Measurements from ENCODE around the gene ZNF415.

Gene ZNF415

DNA sequence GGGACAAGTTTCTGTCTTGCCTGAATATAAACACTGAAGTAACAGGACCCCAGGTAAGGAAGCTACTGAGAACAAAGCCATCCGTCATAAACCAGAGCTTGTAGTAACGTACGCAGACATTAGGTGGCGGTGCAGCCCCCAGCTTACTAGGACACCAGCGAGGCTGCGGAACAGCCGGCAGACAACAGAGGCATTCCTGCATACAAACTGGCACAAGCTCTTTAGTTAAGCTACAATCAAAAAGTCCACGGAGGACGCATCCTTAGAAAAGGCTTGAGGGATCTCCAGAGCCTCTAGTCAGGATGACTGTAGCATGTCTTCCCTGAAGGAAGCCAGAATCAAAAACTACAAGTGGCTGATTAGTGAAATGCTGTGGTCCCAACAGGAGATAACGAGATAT is 55.7 kb downstream of the ZNF415 start:
- TF ChIP-seq, protein P1, sequence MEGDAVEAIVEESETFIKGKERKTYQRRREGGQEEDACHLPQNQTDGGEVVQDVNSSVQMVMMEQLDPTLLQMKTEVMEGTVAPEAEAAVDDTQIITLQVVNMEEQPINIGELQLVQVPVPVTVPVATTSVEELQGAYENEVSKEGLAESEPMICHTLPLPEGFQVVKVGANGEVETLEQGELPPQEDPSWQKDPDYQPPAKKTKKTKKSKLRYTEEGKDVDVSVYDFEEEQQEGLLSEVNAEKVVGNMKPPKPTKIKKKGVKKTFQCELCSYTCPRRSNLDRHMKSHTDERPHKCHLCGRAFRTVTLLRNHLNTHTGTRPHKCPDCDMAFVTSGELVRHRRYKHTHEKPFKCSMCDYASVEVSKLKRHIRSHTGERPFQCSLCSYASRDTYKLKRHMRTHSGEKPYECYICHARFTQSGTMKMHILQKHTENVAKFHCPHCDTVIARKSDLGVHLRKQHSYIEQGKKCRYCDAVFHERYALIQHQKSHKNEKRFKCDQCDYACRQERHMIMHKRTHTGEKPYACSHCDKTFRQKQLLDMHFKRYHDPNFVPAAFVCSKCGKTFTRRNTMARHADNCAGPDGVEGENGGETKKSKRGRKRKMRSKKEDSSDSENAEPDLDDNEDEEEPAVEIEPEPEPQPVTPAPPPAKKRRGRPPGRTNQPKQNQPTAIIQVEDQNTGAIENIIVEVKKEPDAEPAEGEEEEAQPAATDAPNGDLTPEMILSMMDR (IDR thresholded peaks at IDR 0.05; ENCODE audit: insufficient read depth, low read length, poor library complexity, severe bottlenecking): peak; percentile 61
- TF ChIP-seq EZH2phosphoT487 (conservative IDR thresholded peaks at IDR 0.05; ENCODE audit: low read length): no peak
- H3K27me3 ChIP-seq (ENCODE audit: low read length): no peaks in the 10 kb centered on the region
- no peak overlapping the region for H3K4me3 ChIP-seq (ENCODE audit: insufficient read depth, low read length, poor library complexity, severe bottlenecking)
- no peak overlapping the region for H3K27ac ChIP-seq (ENCODE audit: low read depth, low read length)
- H4K20me1 ChIP-seq (ENCODE audit: low read depth, low read length): no peaks in the 10 kb centered on the region
- no peaks in the 10 kb centered on the region for H3K9me3 ChIP-seq (ENCODE audit: insufficient read depth, low read length)
- H3K4me2 ChIP-seq (ENCODE audit: low read depth, low read length, poor library complexity, severe bottlenecking): no peak overlapping the region
- H3K9ac ChIP-seq (ENCODE audit: low read length): no peak overlapping the region
- no peaks in the 10 kb centered on the region; the same call in 1 of the 2 replicates for H3K79me2 ChIP-seq (ENCODE audit: insufficient read depth, low read length)
- H3K36me3 ChIP-seq (ENCODE audit: low read length): peaks cover 30% of the 10 kb centered on the region
- H2AFZ ChIP-seq (ENCODE audit: low read depth, low read length, severe bottlenecking): no peak overlapping the region
- no peaks in the 10 kb centered on the region for H3F3A ChIP-seq (ENCODE audit: insufficient read depth)
- H3K9me2 ChIP-seq (replicated peaks; ENCODE audit: insufficient read depth, low read length): no peaks in the 10 kb centered on the region

DNA sequence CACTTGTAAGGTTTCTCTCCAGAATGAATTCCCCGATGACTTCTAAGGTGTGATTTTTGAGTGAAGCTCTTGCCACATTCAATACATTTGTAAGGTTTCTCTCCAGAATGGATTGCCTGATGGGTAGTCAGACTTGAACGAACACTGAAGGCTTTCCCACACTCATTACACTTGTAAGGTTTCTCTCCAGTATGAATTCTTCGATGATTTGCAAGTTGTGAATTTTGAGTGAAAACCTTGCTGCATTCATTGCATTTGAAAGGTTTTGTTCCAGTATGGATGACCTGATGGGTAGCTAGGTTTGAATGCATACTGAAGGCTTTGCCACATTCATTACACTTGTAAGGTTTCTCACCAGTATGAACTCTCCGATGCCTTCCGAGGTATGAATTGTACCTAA is 63.9 kb downstream of the ZNF415 start:
- no peaks in the 10 kb centered on the region for H3K9me2 ChIP-seq (replicated peaks; ENCODE audit: insufficient read depth, low read length)
- H3F3A ChIP-seq (ENCODE audit: insufficient read depth): no peaks in the 10 kb centered on the region
- H2AFZ ChIP-seq (ENCODE audit: low read depth, low read length, severe bottlenecking): no peak overlapping the region
- no peaks in the 10 kb centered on the region for H3K79me2 ChIP-seq (ENCODE audit: insufficient read depth, low read length)
- no peak overlapping the region for H3K27ac ChIP-seq (ENCODE audit: low read depth, low read length)
- no peak overlapping the region for H3K4me2 ChIP-seq (ENCODE audit: low read depth, low read length, poor library complexity, severe bottlenecking)
- H3K27me3 ChIP-seq (ENCODE audit: low read length): no peaks in the 10 kb centered on the region
- no peak overlapping the region for H3K9ac ChIP-seq (ENCODE audit: low read length)
- peaks cover 62% of the 10 kb centered on the region for H3K36me3 ChIP-seq (ENCODE audit: low read length)
- H4K20me1 ChIP-seq (ENCODE audit: low read depth, low read length): no peaks in the 10 kb centered on the region
- H3K9me3 ChIP-seq (ENCODE audit: insufficient read depth, low read length): peaks cover 24% of the 10 kb centered on the region; the same call in 1 of the 2 replicates
- TF ChIP-seq, protein P1 (IDR thresholded peaks at IDR 0.05; ENCODE audit: insufficient read depth, low read length, poor library complexity, severe bottlenecking): no peak
- no peak for TF ChIP-seq EZH2phosphoT487 (conservative IDR thresholded peaks at IDR 0.05; ENCODE audit: low read length)
- no peak overlapping the region for H3K4me3 ChIP-seq (ENCODE audit: insufficient read depth, low read length, poor library complexity, severe bottlenecking)

DNA sequence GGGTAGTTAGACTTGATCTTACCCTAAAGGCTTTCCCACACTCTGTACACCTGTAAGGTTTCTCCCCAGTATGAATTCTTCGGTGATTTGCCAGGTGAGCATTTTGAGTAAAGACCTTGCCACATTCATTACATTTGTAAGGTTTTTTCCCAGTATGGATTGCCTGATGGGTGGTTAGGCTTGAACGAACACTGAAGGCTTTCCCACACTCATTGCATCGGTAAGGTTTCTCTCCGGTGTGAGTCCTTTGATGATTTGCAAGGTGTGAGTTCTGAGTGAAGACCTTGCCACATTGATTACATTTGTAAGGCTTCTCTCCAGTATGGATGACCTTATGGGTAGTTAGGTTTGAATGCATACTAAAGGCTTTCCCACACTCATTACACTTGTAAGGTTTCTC is 64.5 kb downstream of the ZNF415 start:
- H3K36me3 ChIP-seq (ENCODE audit: low read length): peaks cover 60% of the 10 kb centered on the region
- no peak overlapping the region for H3K4me2 ChIP-seq (ENCODE audit: low read depth, low read length, poor library complexity, severe bottlenecking)
- no peaks in the 10 kb centered on the region for H3K9me2 ChIP-seq (replicated peaks; ENCODE audit: insufficient read depth, low read length)
- TF ChIP-seq, protein P1 (IDR thresholded peaks at IDR 0.05; ENCODE audit: insufficient read depth, low read length, poor library complexity, severe bottlenecking): no peak
- no peak for TF ChIP-seq EZH2phosphoT487 (conservative IDR thresholded peaks at IDR 0.05; ENCODE audit: low read length)
- no peak overlapping the region for H3K27ac ChIP-seq (ENCODE audit: low read depth, low read length)
- H3K9me3 ChIP-seq (ENCODE audit: insufficient read depth, low read length): peaks cover 24% of the 10 kb centered on the region; the same call in 1 of the 2 replicates
- H3K79me2 ChIP-seq (ENCODE audit: insufficient read depth, low read length): no peaks in the 10 kb centered on the region
- H3F3A ChIP-seq (ENCODE audit: insufficient read depth): no peaks in the 10 kb centered on the region
- H3K4me3 ChIP-seq (ENCODE audit: insufficient read depth, low read length, poor library complexity, severe bottlenecking): no peak overlapping the region
- H3K9ac ChIP-seq (ENCODE audit: low read length): no peak overlapping the region
- no peaks in the 10 kb centered on the region for H4K20me1 ChIP-seq (ENCODE audit: low read depth, low read length)
- H3K27me3 ChIP-seq (ENCODE audit: low read length): no peaks in the 10 kb centered on the region
- H2AFZ ChIP-seq (ENCODE audit: low read depth, low read length, severe bottlenecking): no peak overlapping the region

All from SU-DHL-6 (cell line).